Measurements from ENCODE around the gene SPRR2G.

DNA sequence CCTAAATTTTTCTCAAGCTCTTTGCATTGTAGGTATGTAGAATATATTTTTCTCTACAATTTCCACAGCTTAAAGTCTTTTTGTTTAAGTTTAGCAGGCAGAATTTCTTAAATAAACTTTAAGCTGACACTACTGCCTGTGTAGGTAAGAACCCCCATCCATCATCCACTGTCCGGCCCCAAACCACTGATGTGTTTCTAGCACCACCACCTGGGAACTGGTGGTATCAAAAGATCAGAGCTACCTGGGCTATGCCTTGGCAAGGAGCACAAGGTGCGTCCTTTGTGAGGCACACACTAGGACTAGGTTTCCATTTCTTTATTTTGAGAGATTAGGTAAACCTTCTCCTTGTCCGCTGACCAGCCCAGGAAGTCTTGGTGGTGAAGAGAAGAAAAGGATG is 42.0 kb upstream of the SPRR2G start:
- TF ChIP-seq CTCF (IDR thresholded peaks at IDR 0.05) (no peak), EHMT2 (IDR thresholded peaks at IDR 0.05; ENCODE audit: low read depth) (no peak), RCOR1 (IDR thresholded peaks at IDR 0.05; ENCODE audit: low read depth, low read length) (no peak), JUN (IDR thresholded peaks at IDR 0.05) (no peak), SREBF2 (IDR thresholded peaks at IDR 0.05) (no peak), HOXA7 (CRISPR knock-in tag; IDR thresholded peaks at IDR 0.05) (no peak)

Data from A549 (cell line).